GM12878 (cell line): ENCODE results near the gene PTPRU. TPM values are rescaled to one million over a fixed set of nuclear protein-coding genes. Genes with fewer than 3 reads are reported as not detected.

Experiments used
- ATAC-seq: fragments of 200-7000 bp; cut with Tn5 transposase; 3 replicates; pipeline ENCODE4 v1.9.1; 2020; ENCODE audit warnings: mild to moderate bottlenecking, moderate library complexity
- BruUV-seq: library from RNA; stranded (reverse); fragments of 400-500 nt; replicated peaks from 2 replicates; lab custom pipeline; 2021; lab: Mats Ljungman, UMichigan
- CTCF ChIA-PET: fragments of 300-600 bp; sonication (Branson Sonifier 250); formaldehyde crosslinking; extraction: SDS; loops from one replicate; lab custom pipeline; 2021; ENCODE audit warnings: inconsistent platforms; lab: Yijun Ruan, JAX
- POLR2A ChIA-PET: fragments of 350-600 bp; formaldehyde crosslinking; extraction: SDS; loops from one replicate; lab custom pipeline; 2021; ENCODE audit warnings: inconsistent platforms; lab: Charles Lee
- RAD21 ChIA-PET: fragments of 300-600 bp; sonication (Branson Sonifier 250); formaldehyde crosslinking; loops from one replicate; lab custom pipeline; 2023; ENCODE audit warnings: antibody characterized with exemption; ENCODE audit not compliant: unreplicated experiment; lab: Charles Lee
- SMC1A ChIA-PET: fragments of 300-600 bp; sonication (Branson Sonifier 250); formaldehyde crosslinking; loops from one replicate; lab custom pipeline; 2023; ENCODE audit not compliant: unreplicated experiment, uncharacterized antibody; lab: Charles Lee
- DNase-seq: peaks from one replicate; pipeline ENCODE4 v3.0.0-alpha.2; 2011; ENCODE audit warnings: low read depth, low spot score
- FAIRE-seq: peaks from 3 replicates; lab custom pipeline; 2011; peaks lifted over from hg19 to GRCh38; lab: Jason Lieb, UNC
- H2AFZ ChIP-seq: 2 replicates; pipeline ENCODE4 v1.6.0; 2011; ENCODE audit warnings: low read depth, low read length, control low read depth; ENCODE audit not compliant: control insufficient read depth
- H3K27ac ChIP-seq: 2 replicates; pipeline ENCODE4 v1.5.1; 2011; ENCODE audit warnings: control low read depth; ENCODE audit not compliant: control insufficient read depth, insufficient read depth
- H3K27me3 ChIP-seq, 2 experiments: replicated peaks in 1 of 2; 2 replicates each; pipeline versions ENCODE4 v1.6.0 to v1.6.1; 2011; ENCODE audit warnings: low read length in 1 of 2; ENCODE audit not compliant: control insufficient read depth in 2 of 2, insufficient read depth in 2 of 2
- H3K36me3 ChIP-seq, 2 experiments: 2 replicates each; pipeline ENCODE4 v1.5.1; 2011; ENCODE audit warnings: low read length in 1 of 2; ENCODE audit not compliant: control insufficient read depth in 2 of 2, insufficient read depth in 2 of 2
- H3K4me1 ChIP-seq: 2 replicates; pipeline ENCODE4 v1.6.1; 2011; ENCODE audit warnings: mild to moderate bottlenecking, low read length, moderate library complexity, mixed read lengths; ENCODE audit not compliant: control insufficient read depth, insufficient read depth
- H3K4me2 ChIP-seq: 2 replicates; pipeline ENCODE4 v1.6.0; 2011; ENCODE audit warnings: control low read depth; ENCODE audit not compliant: control insufficient read depth, insufficient read depth
- H3K4me3 ChIP-seq: fragments of 200-600 bp; sonication (generic); 2 replicates; pipeline ENCODE4 v1.5.1; 2016
- H3K79me2 ChIP-seq: 2 replicates; pipeline ENCODE4 v1.6.0; 2011; ENCODE audit warnings: low read length; ENCODE audit not compliant: control insufficient read depth, insufficient read depth
- H3K9ac ChIP-seq: 2 replicates; pipeline ENCODE4 v1.8.0; 2011; ENCODE audit warnings: low read length, control low read depth, mixed read lengths; ENCODE audit not compliant: control insufficient read depth, insufficient read depth
- H3K9me3 ChIP-seq: replicated peaks from 3 replicates; pipeline ENCODE4 v1.5.1; 2011; ENCODE audit warnings: mild to moderate bottlenecking, low read length; ENCODE audit not compliant: control insufficient read depth, insufficient read depth
- H4K20me1 ChIP-seq: 2 replicates; pipeline ENCODE4 v1.6.0; 2011; ENCODE audit not compliant: control insufficient read depth, insufficient read depth
- CBX5 ChIP-seq: sonication (generic); IDR thresholded peaks from 2 replicates; pipeline ENCODE4 v1.6.1; 2016; ENCODE audit warnings: low read depth, moderate library complexity, mild to moderate bottlenecking, inconsistent platforms
- CHD4 ChIP-seq: fragments of 200-600 bp; sonication (generic); IDR thresholded peaks from 2 replicates; pipeline ENCODE4 v1.6.1; 2016; ENCODE audit warnings: mild to moderate bottlenecking
- E2F8 ChIP-seq: fragments of 450-650 bp; IDR thresholded peaks from 2 replicates; pipeline ENCODE4 v1.6.1; 2018; ENCODE audit warnings: mild to moderate bottlenecking, low read depth, moderate library complexity; ENCODE audit not compliant: partially characterized antibody
- ELK1 ChIP-seq: IDR thresholded peaks from 2 replicates; pipeline ENCODE4 v1.6.1; 2012; ENCODE audit warnings: low read depth, low read length, improper control_type of control experiment
- IRF4 ChIP-seq: IDR thresholded peaks from 2 replicates; pipeline ENCODE4 v1.6.1; 2011; ENCODE audit warnings: low read depth, low read length
- PAX8 ChIP-seq: fragments of 450-650 bp; IDR thresholded peaks from 2 replicates; pipeline ENCODE4 v1.6.1; 2017; ENCODE audit warnings: mild to moderate bottlenecking, moderate library complexity
- PBX3 ChIP-seq: IDR thresholded peaks from 2 replicates; pipeline ENCODE4 v1.6.1; 2011; ENCODE audit warnings: mild to moderate bottlenecking, low read depth, low read length, moderate library complexity; ENCODE audit not compliant: insufficient replicate concordance
- SMAD5 ChIP-seq: IDR thresholded peaks from 2 replicates; pipeline ENCODE4 v1.6.1; 2016; ENCODE audit warnings: antibody characterized with exemption, low read depth
- TAF1 ChIP-seq: IDR thresholded peaks from 2 replicates; pipeline ENCODE4 v1.6.1; 2011; ENCODE audit warnings: mild to moderate bottlenecking, low read depth, low read length, borderline replicate concordance
- ZBTB40 ChIP-seq: fragments of 450-650 bp; IDR thresholded peaks from 2 replicates; pipeline ENCODE4 v1.6.1; 2016; ENCODE audit warnings: mild to moderate bottlenecking, moderate library complexity, borderline replicate concordance
- WGBS: methylation state at CpG from one replicate; pipeline ENCODE4 v1.1.6; 2016; ENCODE audit warnings: low lambda C conversion rate; ENCODE audit not compliant: insufficient replicate concordance, insufficient coverage; ENCODE audit errors: missing lambda C conversion rate; 5-methylcytosine and 5-hydroxymethylcytosine counted together
- in situ Hi-C: fragments of 300-500 bp; cut with MboI; formaldehyde crosslinking; loops from 9 replicates; pipeline ENCODE4 v1.14.3; 2018; ENCODE audit warnings: mixed read lengths
- intact Hi-C: fragments of 100-400 bp; cut with micrococcal nuclease; formaldehyde crosslinking; loops from one replicate; pipeline ENCODE4 v1.14.2; 2022; ENCODE audit not compliant: unreplicated experiment
- polyA plus RNA-seq, 11 experiments: library from polyadenylated mRNA; depleted of rRNA in 4 of 11; unstranded in 6 of 11; stranded (reverse) in 5 of 11; fragments of >200 nt; fragmentation: Nextera tagmentation in 4 of 11; fragmentation: Illumina TruSeq in 1 of 11; extraction: Ambion mirVana in 4 of 11; extraction: Trizol in 1 of 11; gene quantifications; 1 replicate in 1 of 11; 2 replicates in 10 of 11; pipeline versions ENCODE4 v1.2.1 to v1.2.3, GENCODE V29; 2011 to 2016; ENCODE audit warnings: inconsistent platforms in 2 of 11, missing spikeins in 2 of 11, low read depth in 1 of 11
- total RNA-seq, 4 experiments: library from RNA; depleted of rRNA in 3 of 4; stranded (reverse); fragments of >200 nt in 3 of 4; fragmentation: Illumina TruSeq in 1 of 4; extraction: Trizol in 1 of 4; gene quantifications; 2 replicates each; pipeline versions ENCODE4 v1.2.1 to v1.2.3, GENCODE V29; 2013 to 2021
- TF ChIP-seq, protein P1 (sequence below): fragments of 450-650 bp; formaldehyde crosslinking; IDR thresholded peaks from 2 replicates; pipeline ENCODE4 v1.5.0; 2022; ENCODE audit warnings: mild to moderate bottlenecking, missing genetic modification characterization

Gene PTPRU
- total and polyA plus RNA-seq, 10 of the 15 experiments (the other 5 are each of a cell fraction or from before 2014, with no cell fraction given), result 0.04 to 2.5 (median 0.73) TPM

GRCh38 chr1:29255134-29255666 lies 18.9 kb downstream of the PTPRU start:
- 19% methylated on average over 10 of the region's 10 CpGs for WGBS
- FAIRE-seq (no peak), ATAC-seq (no peak), DNase-seq (no peak)
- in situ Hi-C loops, result no loop called here
- Histone ChIP-seq H3K9me3 (no peaks in the 10 kb centered on the region), H3K27ac (no peak overlapping the region), H2AFZ (no peak overlapping the region), H3K36me3 (no peaks in the 10 kb centered on the region), H3K9ac (no peak overlapping the region), H3K4me2 (no peak overlapping the region), H3K4me3 (no peak overlapping the region), H3K79me2 (no peaks in the 10 kb centered on the region), H4K20me1 (no peaks in the 10 kb centered on the region), H3K4me1 (no peaks in the 10 kb centered on the region), H3K27me3 (peaks cover 3 to 5% of the 10 kb centered on the region in 2 experiments)
- POLR2A ChIA-PET, result no interaction called here
- SMC1A ChIA-PET, result no interaction called here
- RAD21 ChIA-PET, result no interaction called here
- CTCF ChIA-PET, result interaction anchor here (0.7 kb wide), 1 partner anchor 14 kb away, joined by 4 read pairs; no protein-coding TSS in a partner anchor
- no TSS peak for BruUV-seq
- intact Hi-C loops, result no loop called here
- no peak for TF ChIP-seq TAF1
- no peak for TF ChIP-seq PAX8
- no peak for TF ChIP-seq SMAD5
- TF ChIP-seq ZBTB40, result no peak
- TF ChIP-seq ELK1, result no peak
- no peak for TF ChIP-seq IRF4
- no peak for TF ChIP-seq CBX5
- TF ChIP-seq, protein P1, sequence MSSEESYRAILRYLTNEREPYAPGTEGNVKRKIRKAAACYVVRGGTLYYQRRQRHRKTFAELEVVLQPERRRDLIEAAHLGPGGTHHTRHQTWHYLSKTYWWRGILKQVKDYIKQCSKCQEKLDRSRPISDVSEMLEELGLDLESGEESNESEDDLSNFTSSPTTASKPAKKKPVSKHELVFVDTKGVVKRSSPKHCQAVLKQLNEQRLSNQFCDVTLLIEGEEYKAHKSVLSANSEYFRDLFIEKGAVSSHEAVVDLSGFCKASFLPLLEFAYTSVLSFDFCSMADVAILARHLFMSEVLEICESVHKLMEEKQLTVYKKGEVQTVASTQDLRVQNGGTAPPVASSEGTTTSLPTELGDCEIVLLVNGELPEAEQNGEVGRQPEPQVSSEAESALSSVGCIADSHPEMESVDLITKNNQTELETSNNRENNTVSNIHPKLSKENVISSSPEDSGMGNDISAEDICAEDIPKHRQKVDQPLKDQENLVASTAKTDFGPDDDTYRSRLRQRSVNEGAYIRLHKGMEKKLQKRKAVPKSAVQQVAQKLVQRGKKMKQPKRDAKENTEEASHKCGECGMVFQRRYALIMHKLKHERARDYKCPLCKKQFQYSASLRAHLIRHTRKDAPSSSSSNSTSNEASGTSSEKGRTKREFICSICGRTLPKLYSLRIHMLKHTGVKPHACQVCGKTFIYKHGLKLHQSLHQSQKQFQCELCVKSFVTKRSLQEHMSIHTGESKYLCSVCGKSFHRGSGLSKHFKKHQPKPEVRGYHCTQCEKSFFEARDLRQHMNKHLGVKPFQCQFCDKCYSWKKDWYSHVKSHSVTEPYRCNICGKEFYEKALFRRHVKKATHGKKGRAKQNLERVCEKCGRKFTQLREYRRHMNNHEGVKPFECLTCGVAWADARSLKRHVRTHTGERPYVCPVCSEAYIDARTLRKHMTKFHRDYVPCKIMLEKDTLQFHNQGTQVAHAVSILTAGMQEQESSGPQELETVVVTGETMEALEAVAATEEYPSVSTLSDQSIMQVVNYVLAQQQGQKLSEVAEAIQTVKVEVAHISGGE, result no peak
- no peak for TF ChIP-seq E2F8
- no peak for TF ChIP-seq PBX3
- TF ChIP-seq CHD4, result no peak
